HG02571 (cell line): ENCODE data around the gene PAPOLB.

Source experiments
- ATAC-seq: cut with Tn5 transposase; IDR thresholded peaks from one replicate; pipeline ENCODE4 v1.9.1; 2021; ENCODE audit warnings: mild to moderate bottlenecking, moderate library complexity; ENCODE audit not compliant: unreplicated experiment

PAPOLB gene

GRCh38 chr7:4825081-4825480 lies 36.7 kb downstream of the PAPOLB start:
- ATAC-seq = no peak

- no peak for ATAC-seq
Measured at GRCh38 chr7:4824120-4824775, 37.6 kb downstream of the PAPOLB start.

GRCh38 chr7:4823441-4824119 lies 38.2 kb downstream of the PAPOLB start:
- ATAC-seq = no peak

- no peak for ATAC-seq
Measured at GRCh38 chr7:4822677-4823076, 39.2 kb downstream of the PAPOLB start.

GRCh38 chr7:4820967-4821471 lies 40.8 kb downstream of the PAPOLB start:
- ATAC-seq = no peak

GRCh38 chr7:4820405-4820966 lies 41.3 kb downstream of the PAPOLB start:
- ATAC-seq = no peak

- ATAC-seq = no peak
Measured at GRCh38 chr7:4819560-4820404, 42.0 kb downstream of the PAPOLB start.

- ATAC-seq = no peak
Measured at GRCh38 chr7:4818000-4818794, 43.6 kb downstream of the PAPOLB start.

GRCh38 chr7:4817178-4817901 lies 44.5 kb downstream of the PAPOLB start:
- ATAC-seq = no peak

- no peak for ATAC-seq
Measured at GRCh38 chr7:4816419-4817080, 45.3 kb downstream of the PAPOLB start.

GRCh38 chr7:4815609-4816418 lies 46.0 kb downstream of the PAPOLB start:
- ATAC-seq = no peak

- no peak for ATAC-seq
Measured at GRCh38 chr7:4815121-4815520, 46.7 kb downstream of the PAPOLB start.

GRCh38 chr7:4814433-4814832 lies 47.4 kb downstream of the PAPOLB start:
- no peak for ATAC-seq

- ATAC-seq = no peak
Measured at GRCh38 chr7:4809666-4810065, 52.2 kb downstream of the PAPOLB start.

GRCh38 chr7:4809091-4809591 lies 52.7 kb downstream of the PAPOLB start:
- ATAC-seq = no peak

- no peak for ATAC-seq
Measured at GRCh38 chr7:4808565-4808964, 53.3 kb downstream of the PAPOLB start.

GRCh38 chr7:4808026-4808425 lies 53.8 kb downstream of the PAPOLB start:
- ATAC-seq = no peak
